ENCODE measurements around the gene GLDC.

GLDC gene

GRCh38 chr9:6620796-6621195, 24.7 kb downstream of the GLDC start:
- no peak for DNase-seq (ENCODE audit: low read depth in 2 of 2)

DNA sequence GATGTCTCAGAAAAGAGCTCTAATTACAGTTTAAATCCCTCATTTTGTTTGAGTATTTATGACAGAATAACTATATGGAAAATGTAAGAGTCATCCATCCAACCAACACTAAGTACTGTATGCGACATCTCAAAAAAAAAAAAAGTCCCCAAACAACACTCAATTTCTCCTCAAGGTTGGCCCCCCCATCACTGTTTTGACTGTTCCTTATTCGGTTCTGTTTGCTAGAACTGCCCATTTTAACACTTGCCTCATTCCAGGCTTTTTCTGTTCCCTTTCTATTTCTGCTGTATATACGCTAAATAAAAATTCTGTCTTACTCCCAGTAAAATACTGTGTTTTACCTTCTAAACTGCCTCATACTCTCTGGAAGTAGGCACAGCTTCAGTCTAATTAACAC, 25.2 kb downstream of the GLDC start:
- no peak for DNase-seq (ENCODE audit: low read depth in 2 of 2)

DNA sequence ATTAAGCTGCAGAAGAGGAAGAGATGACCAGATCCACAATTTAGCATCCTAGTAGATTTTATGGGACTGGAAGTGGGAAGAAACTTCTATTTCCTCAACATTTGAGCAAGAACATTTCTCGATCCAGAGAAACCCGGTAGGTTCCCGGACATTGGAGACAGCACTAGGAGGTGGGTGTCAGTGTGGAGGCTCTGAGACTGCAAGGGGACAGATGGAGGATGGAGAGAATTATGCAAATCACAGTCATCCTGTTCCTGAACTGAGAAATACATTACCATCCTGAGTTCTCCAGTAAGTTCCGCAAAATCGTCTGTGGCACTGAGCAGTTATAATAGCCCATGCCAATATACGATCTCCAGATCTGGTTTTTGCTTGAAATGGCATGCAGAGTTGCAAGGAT, 25.6 kb downstream of the GLDC start:
- no peak for DNase-seq (ENCODE audit: low read depth in 2 of 2)

DNA sequence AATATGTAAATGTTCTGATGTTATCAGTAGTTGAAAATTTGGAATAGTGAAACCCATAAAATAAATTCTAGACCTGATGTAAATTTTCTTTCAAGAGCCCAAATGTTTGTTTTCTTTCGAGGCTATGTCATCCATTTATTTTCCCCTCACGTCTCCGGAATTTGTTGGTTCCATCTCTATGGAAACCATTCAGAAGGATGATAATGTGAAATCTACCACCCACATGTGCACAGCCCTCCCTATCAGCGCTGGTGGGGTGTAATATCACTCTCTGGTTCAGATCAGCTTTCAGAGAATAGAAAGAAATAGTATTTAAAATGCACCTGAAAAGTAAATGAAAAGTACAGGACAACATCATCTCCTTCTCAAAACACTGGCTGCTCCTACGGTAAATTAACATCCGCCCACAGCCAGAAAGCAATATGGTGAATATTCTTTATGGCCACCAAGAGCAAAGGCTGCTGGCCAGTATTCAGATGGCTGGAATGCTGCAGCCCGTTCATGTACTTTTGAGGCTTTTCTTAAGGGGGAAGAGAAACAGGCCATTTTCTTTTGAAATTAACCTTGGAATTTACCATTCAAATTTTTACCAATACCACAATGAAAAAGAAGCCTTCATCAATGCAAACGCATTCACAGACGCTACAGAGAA, 28.5 kb downstream of the GLDC start:
- no peak for DNase-seq (ENCODE audit: low read depth in 2 of 2)

DNA sequence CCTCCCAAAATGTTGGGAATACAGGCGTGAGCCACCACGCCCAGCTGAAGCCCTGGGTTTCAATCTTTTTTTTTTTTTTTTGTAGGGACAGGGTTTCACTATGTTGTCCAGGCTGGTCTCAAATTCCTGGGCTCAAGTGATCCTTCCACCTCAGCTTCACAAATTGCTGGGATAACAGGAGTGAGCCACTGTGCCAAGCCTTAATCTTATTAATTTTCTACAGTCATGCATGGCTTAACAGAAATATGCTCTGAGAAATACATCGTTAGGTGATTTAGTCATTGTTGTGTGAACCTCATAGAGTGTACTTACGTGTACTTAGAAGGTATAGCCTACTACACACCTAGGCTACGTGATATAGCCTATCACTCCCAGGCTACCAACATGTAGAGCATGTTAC, 31.0 kb downstream of the GLDC start:
- DNase-seq (ENCODE audit: low read depth in 2 of 2): no peak

DNA sequence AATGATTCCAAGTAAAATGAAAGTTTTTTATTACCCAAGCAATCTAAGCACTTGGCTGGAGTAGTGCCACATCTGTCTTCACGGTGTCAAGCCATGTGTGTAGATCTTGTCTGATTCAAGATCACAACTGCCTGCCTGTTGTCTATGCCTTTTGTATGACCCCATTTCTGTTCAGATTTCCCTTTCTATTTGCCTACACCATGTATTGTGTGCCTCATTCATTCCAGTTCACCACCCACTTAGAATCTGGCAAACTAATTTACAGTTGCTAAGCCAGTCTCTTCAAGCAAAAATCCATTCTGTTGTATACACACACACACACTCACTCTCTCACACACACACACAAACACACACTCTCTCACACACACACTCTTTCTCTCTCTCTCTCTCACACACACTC, 33.7 kb downstream of the GLDC start:
- no peak for DNase-seq (ENCODE audit: low read depth in 2 of 2)

GRCh38 chr9:6610073-6610472, 35.5 kb downstream of the GLDC start:
- no peak for DNase-seq (ENCODE audit: low read depth in 2 of 2)

- no peak for DNase-seq (ENCODE audit: low read depth in 2 of 2)
Measured at GRCh38 chr9:6609497-6610016, 36.0 kb downstream of the GLDC start.

GRCh38 chr9:6605202-6605601, 40.3 kb downstream of the GLDC start:
- DNase-seq (ENCODE audit: low read depth in 2 of 2): no peak

DNA sequence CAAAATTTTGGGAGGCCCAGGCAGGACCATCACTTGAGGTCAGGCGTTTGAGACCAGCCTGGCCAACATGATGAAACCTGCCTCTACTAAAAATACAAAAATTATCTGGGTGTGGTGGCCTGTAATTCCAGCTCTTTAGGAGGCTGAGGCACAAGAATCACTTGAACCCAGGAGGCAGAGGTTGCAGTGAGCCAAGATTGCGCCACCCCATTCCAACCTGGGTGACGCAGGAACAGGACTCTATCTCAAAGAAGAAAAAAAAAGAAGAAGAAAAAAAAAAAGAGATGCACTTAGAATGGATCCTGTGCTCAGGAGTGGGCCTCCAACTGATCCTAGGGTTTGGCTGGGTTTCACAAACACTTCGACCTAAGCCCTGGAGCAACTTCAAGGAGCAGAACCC, 45.1 kb downstream of the GLDC start:
- no peak for DNase-seq (ENCODE audit: low read depth in 2 of 2)

GRCh38 chr9:6600006-6600405, 45.5 kb downstream of the GLDC start:
- DNase-seq (ENCODE audit: low read depth in 2 of 2): no peak

- DNase-seq (ENCODE audit: low read depth in 2 of 2): peak; percentile 5 to 28
Measured at GRCh38 chr9:6598249-6598725, 47.2 kb downstream of the GLDC start.

- DNase-seq (ENCODE audit: low read depth in 2 of 2): no peak
Measured at GRCh38 chr9:6592791-6593190, 52.7 kb downstream of the GLDC start.

GRCh38 chr9:6592231-6592630, 53.3 kb downstream of the GLDC start:
- DNase-seq (ENCODE audit: low read depth in 2 of 2): no peak

- DNase-seq (ENCODE audit: low read depth in 2 of 2): no peak
Measured at GRCh38 chr9:6590772-6591384, 54.7 kb downstream of the GLDC start.

DNA sequence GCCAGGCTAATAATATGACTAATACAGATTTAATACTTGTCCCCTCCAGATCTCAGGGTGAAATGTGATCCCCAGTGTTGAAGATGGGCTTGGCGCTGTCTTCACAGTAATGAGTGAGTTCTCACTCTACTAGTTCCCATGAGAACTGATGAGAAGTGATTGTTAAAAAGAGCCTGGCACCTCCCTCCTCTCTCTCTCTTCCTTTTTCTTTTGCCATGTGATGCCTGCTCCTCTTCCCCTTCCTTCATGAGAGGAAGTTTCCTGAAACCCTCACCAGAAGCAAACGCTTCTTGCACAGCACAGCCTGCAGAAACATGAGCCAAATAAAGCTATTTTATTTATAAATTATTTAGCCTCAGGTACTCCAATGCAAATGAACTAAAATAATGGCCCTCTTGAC, 55.2 kb downstream of the GLDC start:
- DNase-seq (ENCODE audit: low read depth in 2 of 2): no peak

DNA sequence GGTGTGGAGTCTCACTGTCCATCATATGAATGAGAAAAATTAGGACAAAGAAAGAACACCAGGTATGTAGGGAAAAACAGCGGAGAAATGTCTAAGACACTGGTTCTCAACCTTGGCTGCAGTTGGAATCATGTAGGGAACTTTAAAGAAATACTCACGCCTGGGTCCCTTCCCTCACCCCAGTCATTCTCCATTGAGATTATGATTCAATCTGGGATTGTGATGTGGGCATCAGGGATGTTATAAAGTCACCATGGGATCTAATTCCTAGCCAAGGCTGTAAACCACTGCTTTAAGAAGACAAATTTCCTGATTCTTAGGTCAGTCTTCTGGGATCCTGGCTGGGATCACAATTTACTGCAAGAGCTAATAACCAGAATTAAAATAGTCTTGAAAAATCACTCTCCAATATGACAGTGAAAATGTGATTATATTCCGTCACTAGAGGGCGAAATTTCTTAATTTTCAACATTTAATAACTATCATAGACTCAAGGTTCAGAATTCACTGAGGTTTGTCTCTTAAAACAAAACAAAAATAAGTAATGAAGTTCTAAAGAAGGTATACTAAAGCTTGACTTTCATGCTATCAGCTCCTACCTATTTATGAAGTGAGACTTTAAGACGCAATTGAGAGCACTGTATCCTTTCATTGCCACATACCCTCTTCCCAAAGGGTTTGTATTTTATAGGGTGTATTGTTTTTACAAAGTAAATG, 60.5 kb downstream of the GLDC start:
- DNase-seq (ENCODE audit: low read depth in 2 of 2): no peak

DNA sequence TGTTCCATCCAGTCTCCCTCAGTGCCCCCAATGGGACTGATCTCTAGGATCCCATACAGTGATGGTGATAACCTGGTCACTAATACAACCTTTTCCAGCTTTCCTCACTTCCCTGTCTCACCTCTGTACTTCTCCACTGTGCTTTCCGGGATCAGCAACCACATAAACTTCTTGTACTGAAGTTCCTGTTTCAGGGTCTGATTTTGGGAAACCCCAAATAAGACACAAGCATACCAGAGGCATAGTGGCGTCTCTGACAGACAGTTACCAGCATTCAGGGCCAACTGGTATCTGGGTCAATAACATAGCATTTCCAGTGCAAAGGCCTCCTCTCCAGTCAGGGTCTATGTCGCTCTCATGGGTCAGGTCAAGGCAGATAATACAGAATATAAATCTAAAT, 64.3 kb downstream of the GLDC start:
- no peak for DNase-seq (ENCODE audit: low read depth in 2 of 2)

GRCh38 chr9:6579613-6580012, 65.9 kb downstream of the GLDC start:
- no peak for DNase-seq (ENCODE audit: low read depth in 2 of 2)

- no peak for DNase-seq (ENCODE audit: low read depth in 2 of 2)
Measured at GRCh38 chr9:6576987-6577386, 68.5 kb downstream of the GLDC start.

- DNase-seq (ENCODE audit: low read depth in 2 of 2): no peak
Measured at GRCh38 chr9:6575324-6576034, 70.0 kb downstream of the GLDC start.

GRCh38 chr9:6567140-6567591, 78.4 kb downstream of the GLDC start:
- DNase-seq (ENCODE audit: low read depth in 2 of 2): peak; percentile 14 to 34
